SJSA1 (cell line): ENCODE measurements around the gene UCK1. TPM values are rescaled to one million over a fixed set of nuclear protein-coding genes. Genes with fewer than 3 reads are reported as not detected.

Source experiments
- DNase-seq, 2 experiments: peaks; one replicate each; pipeline ENCODE4 v3.0.0-alpha.2; 2015 to 2020; ENCODE audit warnings: low spot score in 2 of 2, low read depth in 1 of 2
- H3K27ac ChIP-seq: fragments of 250-450 bp; sonication (Bioruptor Pico); 2 replicates; pipeline ENCODE4 v1.5.1; 2020; ENCODE audit warnings: mild to moderate bottlenecking, moderate library complexity
- H3K27me3 ChIP-seq: fragments of 250-450 bp; sonication (Bioruptor Pico); replicated peaks from 2 replicates; pipeline ENCODE4 v1.5.1; 2020; ENCODE audit warnings: mild to moderate bottlenecking, moderate library complexity
- H3K36me3 ChIP-seq: fragments of 250-450 bp; sonication (Bioruptor Pico); 2 replicates; pipeline ENCODE4 v1.5.1; 2020; ENCODE audit warnings: mild to moderate bottlenecking
- H3K4me1 ChIP-seq: fragments of 250-450 bp; sonication (Bioruptor Pico); replicated peaks from 2 replicates; pipeline ENCODE4 v1.6.1; 2021; ENCODE audit warnings: mild to moderate bottlenecking
- H3K4me3 ChIP-seq: fragments of 250-450 bp; sonication (Bioruptor Pico); 2 replicates; pipeline ENCODE4 v1.5.1; 2020; ENCODE audit warnings: mild to moderate bottlenecking
- H3K9me3 ChIP-seq: fragments of 250-450 bp; sonication (Bioruptor Pico); replicated peaks from 2 replicates; pipeline ENCODE4 v1.5.1; 2020; ENCODE audit warnings: mild to moderate bottlenecking
- total RNA-seq: library from RNA; depleted of rRNA; stranded (reverse); fragments of >200 nt; shearing (Covaris generic); gene quantifications from 2 replicates; pipeline ENCODE4 v1.2.3, GENCODE V29; 2014

The UCK1 gene
- total RNA-seq, 1 experiment from 2014 or later = 21.9 TPM

DNA sequence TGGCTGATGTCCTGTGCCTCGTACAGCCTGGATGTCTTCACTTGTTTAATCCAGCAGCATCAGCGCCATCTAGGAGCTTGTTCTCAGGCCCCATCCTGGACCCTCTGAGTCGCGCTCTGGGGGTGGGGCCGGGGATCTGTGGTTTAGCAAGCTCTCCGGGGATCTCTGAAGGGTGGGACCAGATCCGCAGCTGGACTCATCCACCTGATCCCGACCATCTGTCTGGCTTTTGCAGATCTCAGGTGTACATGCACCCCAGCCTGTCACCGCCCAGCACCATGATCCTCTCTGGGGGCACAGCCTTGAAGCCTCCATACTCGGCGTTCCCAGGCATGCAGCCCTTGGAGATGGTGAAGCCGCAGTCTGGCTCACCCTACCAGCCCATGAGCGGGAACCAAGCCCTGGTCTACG, 43.4 kb downstream of the UCK1 start:
- Histone ChIP-seq H3K4me1 (no peaks in the 10 kb centered on the region), H3K27me3 (no peaks in the 10 kb centered on the region), H3K9me3 (no peaks in the 10 kb centered on the region), H3K27ac (no peak overlapping the region), H3K4me3 (no peak overlapping the region), H3K36me3 (peaks cover 98% of the 10 kb centered on the region)
- no peak for DNase-seq

DNA sequence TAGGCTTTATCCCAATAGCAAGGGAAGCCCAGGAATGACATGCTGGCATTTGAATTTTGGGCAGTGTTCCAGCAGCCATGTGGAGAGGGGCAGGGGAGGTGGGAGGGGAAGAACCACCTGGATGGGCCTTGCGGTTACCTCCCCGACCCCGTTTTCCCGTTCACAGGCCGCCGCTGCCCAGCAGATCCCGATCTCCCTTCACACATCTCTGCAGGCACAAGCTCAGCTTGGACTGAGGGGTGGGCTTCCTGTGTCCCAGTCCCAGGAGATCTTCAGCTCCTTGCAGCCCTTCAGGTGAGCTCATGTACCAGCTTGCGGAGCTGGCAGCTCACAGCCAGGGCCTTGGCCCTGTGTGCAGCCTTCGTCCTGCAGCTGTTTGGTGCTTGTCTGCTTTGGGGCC, 44.1 kb downstream of the UCK1 start:
- no peak overlapping the region for H3K27ac ChIP-seq
- H3K9me3 ChIP-seq = no peaks in the 10 kb centered on the region
- H3K27me3 ChIP-seq = no peaks in the 10 kb centered on the region
- no peak overlapping the region for H3K4me3 ChIP-seq
- H3K4me1 ChIP-seq = no peaks in the 10 kb centered on the region
- H3K36me3 ChIP-seq = peaks cover 98% of the 10 kb centered on the region
- DNase-seq = no peak

DNA sequence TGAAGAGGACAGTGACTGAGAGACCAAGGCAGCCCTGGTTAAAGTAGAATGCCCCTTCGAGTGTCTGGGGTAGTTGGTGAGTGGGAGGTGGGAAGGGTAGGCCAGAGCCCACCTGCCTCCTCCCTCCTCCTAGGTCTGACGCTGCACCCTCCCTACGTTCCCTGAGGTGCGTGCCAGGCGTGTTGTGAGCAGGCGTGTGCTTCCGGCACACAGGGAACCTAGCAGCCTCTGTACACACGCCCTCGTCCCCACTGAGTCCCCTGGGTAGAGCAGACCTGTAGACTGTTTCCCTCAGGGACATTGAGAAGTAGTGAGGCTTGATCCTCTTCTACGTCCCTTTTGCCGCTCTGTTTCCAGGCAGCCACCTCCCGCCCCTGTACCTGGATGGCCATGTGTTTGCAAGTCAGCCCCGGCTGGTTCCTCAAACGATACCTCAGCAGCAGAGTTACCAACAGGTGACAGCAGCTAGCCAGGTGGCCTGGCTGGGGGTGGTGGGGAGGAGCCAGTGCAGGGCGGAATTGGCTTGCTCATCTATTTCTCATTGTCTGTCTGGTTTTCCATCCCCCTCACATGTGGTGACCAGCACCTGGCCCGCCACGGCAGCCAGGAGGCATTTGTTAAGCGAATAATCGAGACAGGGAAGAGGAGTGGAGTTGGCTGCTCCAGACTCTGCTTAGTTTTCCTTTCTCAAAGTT, 45.2 kb downstream of the UCK1 start:
- H3K4me3 ChIP-seq = no peak overlapping the region
- no peaks in the 10 kb centered on the region for H3K27me3 ChIP-seq
- no peaks in the 10 kb centered on the region for H3K4me1 ChIP-seq
- H3K27ac ChIP-seq = no peak overlapping the region
- no peaks in the 10 kb centered on the region for H3K9me3 ChIP-seq
- H3K36me3 ChIP-seq = peaks cover 94% of the 10 kb centered on the region
- no peak for DNase-seq

DNA sequence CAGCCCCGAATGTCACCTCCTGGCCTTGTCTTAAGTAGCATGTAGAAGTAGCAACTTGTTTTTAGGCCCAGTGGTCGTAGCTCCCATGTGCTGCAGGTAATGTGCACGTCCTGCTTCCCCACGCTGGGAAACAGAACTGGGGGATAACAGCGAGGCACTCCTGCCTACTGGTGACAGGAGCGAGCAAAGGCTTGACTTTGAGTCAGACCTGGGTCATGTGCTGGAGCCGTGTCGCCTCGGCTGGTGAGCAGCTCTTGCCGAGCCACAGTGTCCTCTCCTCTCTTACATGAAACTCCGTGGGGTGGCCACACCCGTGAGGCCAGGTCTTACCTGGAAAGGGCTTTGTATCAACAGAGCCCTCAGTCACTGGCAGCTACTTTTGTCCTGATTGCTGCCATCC, 45.9 kb downstream of the UCK1 start:
- H3K4me1 ChIP-seq = no peaks in the 10 kb centered on the region
- H3K4me3 ChIP-seq = no peak overlapping the region
- no peaks in the 10 kb centered on the region for H3K9me3 ChIP-seq
- H3K27ac ChIP-seq = no peak overlapping the region
- DNase-seq = no peak
- no peaks in the 10 kb centered on the region for H3K27me3 ChIP-seq
- peaks cover 94% of the 10 kb centered on the region for H3K36me3 ChIP-seq

DNA sequence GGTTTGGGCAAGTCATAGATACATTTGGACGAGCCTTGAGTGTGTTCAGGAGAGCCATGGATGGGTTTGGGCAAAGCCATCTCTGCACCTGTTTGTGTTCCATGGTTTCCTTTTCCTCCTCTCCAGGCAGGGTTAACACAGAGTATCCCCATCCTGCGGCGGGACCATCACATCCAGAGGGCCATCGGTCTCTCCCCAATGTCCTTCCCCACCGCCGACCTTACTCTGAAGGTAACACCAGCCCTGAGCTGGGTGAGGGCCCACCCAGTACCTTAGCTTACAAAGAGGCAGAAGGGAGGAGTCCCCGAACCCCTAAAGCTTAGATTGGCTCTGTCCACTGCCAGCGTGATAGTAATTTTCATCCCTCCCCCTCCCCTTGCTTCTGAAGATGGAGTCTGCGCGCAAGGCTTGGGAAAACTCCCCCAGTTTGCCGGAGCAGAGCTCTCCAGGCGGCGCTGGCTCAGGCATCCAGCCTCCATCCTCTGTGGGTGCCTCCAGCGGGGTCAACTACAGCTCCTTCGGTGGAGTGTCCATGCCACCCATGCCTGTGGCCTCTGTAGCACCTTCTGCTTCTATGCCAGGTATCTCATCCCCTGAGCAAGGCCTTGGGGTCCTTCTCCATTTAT, 46.4 kb downstream of the UCK1 start:
- Histone ChIP-seq H3K4me1 (no peaks in the 10 kb centered on the region), H3K4me3 (no peak overlapping the region), H3K9me3 (no peaks in the 10 kb centered on the region), H3K27me3 (no peaks in the 10 kb centered on the region), H3K36me3 (peaks cover 94% of the 10 kb centered on the region), H3K27ac (no peak overlapping the region)
- no peak for DNase-seq

DNA sequence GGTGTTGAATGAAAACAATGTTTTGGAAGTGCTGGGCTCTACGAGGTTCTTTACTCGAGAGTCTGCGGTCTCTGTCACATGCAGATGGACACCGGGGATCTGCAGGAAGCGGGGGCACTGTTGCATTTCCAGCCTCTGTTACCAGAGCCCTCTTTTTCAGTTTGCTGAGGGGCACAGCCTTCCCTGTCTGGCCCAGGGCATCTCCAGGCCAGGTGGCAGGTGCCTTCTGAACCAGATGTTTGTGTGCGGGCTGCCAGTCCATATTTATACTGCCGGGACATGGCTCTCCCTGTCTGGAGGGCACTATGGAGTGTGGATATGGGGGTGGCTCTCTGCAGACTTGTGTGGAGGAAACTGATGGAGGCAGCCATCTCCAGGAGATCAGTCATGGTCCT, 47.0 kb downstream of the UCK1 start:
- no peaks in the 10 kb centered on the region for H3K4me1 ChIP-seq
- H3K27ac ChIP-seq = no peak overlapping the region
- no peak overlapping the region for H3K4me3 ChIP-seq
- no peaks in the 10 kb centered on the region for H3K9me3 ChIP-seq
- no peaks in the 10 kb centered on the region for H3K27me3 ChIP-seq
- DNase-seq = no peak
- H3K36me3 ChIP-seq = peaks cover 95% of the 10 kb centered on the region

DNA sequence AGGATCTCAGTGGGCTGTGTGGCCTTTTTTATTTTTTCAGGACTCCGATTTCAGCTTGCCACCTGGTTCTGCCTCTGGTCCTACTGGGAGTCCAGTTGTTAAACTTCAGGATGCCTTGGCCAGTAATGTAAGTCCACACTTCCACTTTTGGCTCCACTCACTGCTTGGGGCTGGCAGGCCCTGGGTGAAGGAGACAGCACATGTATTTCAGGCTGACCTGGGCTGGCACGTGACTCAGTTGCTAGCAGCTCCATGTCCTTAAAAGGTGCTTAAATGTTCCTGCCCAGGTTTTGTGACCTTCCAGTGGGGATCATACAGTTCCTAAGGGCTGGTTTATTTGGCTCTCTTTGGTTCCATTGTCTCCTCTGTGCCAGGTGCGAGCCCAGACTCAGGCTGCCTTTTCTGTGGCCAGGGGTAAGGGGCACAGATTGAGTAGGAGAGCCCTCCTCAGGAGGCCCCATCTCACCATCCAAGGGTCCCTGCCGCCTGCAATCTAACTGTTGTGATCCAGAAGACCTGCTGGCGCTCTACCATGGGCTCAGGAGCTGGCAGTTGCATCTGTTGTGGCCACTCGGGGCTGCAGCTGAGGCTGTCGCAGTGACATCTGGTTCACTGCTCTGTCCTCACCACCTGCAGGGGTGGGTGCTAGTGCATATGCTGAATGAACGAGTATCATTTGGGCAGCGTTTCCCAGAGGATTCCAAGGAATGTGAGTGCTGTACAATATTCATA, 47.6 kb downstream of the UCK1 start:
- Histone ChIP-seq H3K36me3 (peaks cover 96% of the 10 kb centered on the region), H3K4me3 (no peak overlapping the region), H3K9me3 (no peaks in the 10 kb centered on the region), H3K4me1 (no peaks in the 10 kb centered on the region), H3K27ac (no peak overlapping the region), H3K27me3 (no peaks in the 10 kb centered on the region)
- DNase-seq = no peak

DNA sequence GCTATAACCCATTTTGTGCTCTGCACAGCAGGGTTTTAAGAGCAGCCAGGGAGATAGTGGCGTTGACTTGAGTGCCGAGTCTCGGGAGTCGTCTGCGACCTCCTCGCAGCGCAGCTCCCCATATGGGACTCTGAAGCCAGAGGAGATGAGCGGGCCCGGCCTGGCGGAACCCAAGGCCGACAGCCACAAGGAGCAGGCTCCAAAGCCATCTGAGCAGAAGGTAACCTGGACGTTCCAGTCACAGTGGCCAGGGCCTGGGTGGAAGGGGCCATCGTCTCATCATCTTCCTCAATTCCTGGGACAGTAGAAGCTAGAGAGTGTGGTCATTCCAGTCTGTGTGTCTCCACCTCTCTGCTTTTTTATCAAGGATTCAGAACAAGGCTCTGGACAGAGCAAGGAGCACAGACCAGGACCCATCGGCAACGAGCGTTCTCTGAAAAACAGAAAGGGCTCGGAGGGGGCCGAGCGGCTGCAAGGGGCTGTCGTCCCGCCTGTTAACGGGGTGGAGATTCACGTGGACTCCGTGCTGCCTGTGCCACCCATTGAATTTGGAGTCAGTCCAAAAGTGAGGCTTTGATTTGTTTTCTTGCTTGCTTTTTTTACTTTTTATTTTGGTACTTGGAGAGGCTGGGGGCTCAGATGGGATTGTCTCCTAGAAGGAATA, 48.6 kb downstream of the UCK1 start:
- no peaks in the 10 kb centered on the region for H3K27me3 ChIP-seq
- no peaks in the 10 kb centered on the region for H3K9me3 ChIP-seq
- no peak overlapping the region for H3K4me3 ChIP-seq
- no peak overlapping the region for H3K27ac ChIP-seq
- H3K4me1 ChIP-seq = no peaks in the 10 kb centered on the region
- no peak for DNase-seq
- H3K36me3 ChIP-seq = peaks cover 95% of the 10 kb centered on the region

DNA sequence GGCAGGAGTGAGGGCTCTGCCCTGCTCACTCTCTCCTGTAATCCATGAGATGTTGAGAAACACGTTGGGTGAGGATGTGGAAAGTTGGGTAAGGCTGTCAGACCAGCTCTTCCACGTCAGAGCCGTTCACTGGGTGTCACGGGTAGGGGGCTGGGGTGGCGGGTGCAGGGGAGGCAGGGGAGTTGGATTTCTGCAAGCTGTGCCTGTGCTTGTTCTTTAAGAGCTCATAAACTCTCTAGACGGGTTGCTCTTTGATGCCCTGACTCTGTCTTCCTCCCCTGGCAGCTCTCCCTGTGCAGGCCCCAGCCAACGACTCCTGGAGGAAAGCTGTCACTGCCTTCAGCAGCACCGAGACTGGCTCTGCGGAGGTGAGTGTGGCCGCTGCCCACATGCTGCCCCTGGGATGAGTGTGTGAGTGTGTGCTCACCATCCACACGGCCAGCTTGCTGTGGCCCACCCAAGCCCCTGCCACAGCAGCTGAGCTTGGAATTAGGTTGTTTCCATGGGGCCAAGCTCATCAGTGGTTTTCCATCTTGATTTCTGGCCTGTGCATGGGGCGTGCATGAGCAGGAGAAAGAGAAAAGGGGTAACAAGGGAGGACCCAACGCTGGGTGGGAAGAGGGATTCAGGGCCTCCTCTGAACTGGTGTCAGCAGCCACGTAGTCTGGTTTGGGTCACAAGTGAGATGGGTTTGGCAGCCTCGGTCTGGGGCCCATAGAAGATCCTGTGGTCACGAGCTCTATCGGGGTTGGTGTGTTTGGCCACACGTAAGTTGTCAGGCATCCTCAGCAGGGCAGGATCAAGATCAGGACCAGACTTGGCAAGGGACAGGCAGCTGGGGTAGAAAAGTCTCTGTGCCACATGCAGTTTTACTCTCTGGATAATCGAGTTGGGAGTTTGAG, 49.4 kb downstream of the UCK1 start:
- Histone ChIP-seq H3K36me3 (peaks cover 95% of the 10 kb centered on the region), H3K27ac (no peak overlapping the region), H3K9me3 (no peaks in the 10 kb centered on the region), H3K4me3 (no peak overlapping the region), H3K4me1 (no peaks in the 10 kb centered on the region), H3K27me3 (no peaks in the 10 kb centered on the region)
- DNase-seq = no peak

DNA sequence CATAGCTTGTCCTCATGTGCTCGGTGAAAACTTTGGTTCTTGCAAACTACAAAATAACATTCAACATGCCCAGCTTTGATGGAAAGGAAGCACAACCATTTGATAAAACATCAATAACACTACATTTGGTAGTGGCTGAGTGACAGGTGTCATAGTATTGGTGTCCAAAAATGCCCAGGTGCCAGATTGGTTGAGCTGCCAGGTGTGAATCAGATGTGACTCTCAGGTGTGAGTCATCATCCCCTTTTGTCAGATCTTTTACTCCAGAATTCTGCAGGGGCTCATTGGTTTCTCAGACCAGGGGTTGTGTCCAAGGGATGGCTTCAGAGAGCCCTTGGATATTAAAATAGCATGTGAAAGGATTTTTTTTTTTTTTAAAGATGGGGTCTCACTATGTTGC, 50.8 kb downstream of the UCK1 start:
- Histone ChIP-seq H3K27me3 (no peaks in the 10 kb centered on the region), H3K36me3 (peaks cover 95% of the 10 kb centered on the region), H3K4me3 (no peak overlapping the region), H3K27ac (no peak overlapping the region), H3K4me1 (no peaks in the 10 kb centered on the region), H3K9me3 (no peaks in the 10 kb centered on the region)
- DNase-seq = no peak

DNA sequence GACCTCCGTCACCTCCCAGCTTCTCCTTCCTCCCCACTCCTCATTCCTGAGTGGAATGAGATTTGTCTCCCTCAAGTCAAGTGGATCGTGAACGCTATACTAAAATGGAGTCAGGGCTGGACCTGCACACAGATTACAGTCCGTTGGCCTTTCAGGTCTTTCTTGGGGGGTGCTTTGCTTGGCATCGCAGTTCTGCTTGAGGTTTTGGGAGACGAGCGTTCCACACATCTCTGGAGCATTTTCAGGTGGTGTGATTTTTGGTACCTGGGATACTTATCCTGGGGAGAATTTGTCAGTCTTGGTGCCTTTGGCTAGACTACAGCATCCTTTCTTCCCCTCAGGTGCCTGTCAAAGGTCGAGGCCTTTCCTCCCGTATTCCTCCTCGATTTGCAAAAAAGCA, 52.2 kb downstream of the UCK1 start:
- H3K36me3 ChIP-seq = peaks cover 95% of the 10 kb centered on the region
- H3K4me1 ChIP-seq = no peaks in the 10 kb centered on the region
- H3K27me3 ChIP-seq = no peaks in the 10 kb centered on the region
- no peak overlapping the region for H3K27ac ChIP-seq
- no peak for DNase-seq
- no peak overlapping the region for H3K4me3 ChIP-seq
- no peaks in the 10 kb centered on the region for H3K9me3 ChIP-seq

DNA sequence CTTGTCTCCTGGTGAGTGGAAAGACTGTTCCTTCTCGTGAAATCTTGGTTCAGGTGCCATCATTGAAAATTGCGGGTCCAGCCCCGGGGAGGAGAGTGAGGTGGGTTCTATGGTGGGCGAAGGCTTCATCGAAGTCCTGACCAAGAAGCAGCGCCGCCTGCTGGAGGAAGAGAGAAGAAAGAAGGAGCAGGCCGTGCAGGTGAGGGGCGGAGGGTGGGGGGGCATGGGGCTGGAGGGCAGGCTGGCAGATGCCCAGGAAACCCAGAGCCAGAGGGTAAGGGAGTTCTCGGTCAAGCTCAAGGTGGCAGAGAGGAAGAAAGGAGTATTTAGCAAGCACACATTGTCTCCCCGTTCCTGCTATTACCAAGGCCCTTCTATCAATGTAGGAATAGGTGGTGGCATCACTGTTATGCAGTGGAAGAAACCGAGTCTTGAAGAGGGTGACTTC, 52.6 kb downstream of the UCK1 start:
- H3K9me3 ChIP-seq = no peaks in the 10 kb centered on the region
- DNase-seq = no peak
- no peak overlapping the region for H3K27ac ChIP-seq
- H3K4me1 ChIP-seq = no peaks in the 10 kb centered on the region
- no peak overlapping the region for H3K4me3 ChIP-seq
- H3K36me3 ChIP-seq = peaks cover 95% of the 10 kb centered on the region
- no peaks in the 10 kb centered on the region for H3K27me3 ChIP-seq

DNA sequence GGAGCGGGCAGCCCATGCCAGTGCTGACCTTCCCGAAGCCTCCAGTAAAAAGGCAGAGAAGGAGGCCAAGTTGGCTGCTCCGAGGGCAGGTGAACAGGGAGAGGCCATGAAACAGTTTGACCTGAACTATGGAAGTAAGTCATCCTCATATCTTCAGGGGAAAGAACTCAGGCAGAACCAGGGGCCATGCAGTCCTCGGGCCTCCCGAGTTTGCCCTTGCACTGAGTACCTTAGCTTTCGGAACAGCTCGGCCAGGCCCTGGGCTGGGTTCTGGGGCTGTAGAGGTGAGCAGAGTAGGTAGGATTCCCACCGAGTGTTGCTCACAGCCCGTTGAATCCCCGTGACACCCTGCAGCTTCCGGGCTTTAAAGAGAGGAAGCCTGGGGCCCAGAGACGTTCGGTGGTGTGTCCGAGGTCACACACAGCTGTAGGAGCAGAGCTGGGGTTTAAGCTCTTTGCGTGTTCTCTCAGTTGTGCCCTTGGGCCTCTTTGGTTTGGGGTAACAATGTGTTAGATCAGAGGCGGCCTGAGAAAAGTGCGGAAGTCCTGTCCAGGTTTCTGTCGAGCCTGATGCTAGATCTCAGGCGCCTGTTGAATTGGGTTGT, 53.1 kb downstream of the UCK1 start:
- no peak for DNase-seq
- Histone ChIP-seq H3K36me3 (peaks cover 95% of the 10 kb centered on the region), H3K9me3 (no peaks in the 10 kb centered on the region), H3K4me3 (no peak overlapping the region), H3K4me1 (no peaks in the 10 kb centered on the region), H3K27me3 (no peaks in the 10 kb centered on the region), H3K27ac (no peak overlapping the region)
